HL-60 (cell line): ENCODE data around the gene DOK7.

ENCODE experiments used
- DNase-seq, 2 experiments: peaks; one replicate each; pipeline ENCODE4 v3.0.0-alpha.2; 2010 to 2020; ENCODE audit warnings: low read depth in 1 of 2, low spot score in 1 of 2
- H3K27ac ChIP-seq: fragments of 250-450 bp; sonication (Bioruptor Pico); replicated peaks from 2 replicates; pipeline ENCODE4 v1.5.1; 2020; ENCODE audit warnings: mild to moderate bottlenecking, moderate library complexity
- H3K27me3 ChIP-seq: fragments of 250-450 bp; sonication (Bioruptor Pico); 2 replicates; pipeline ENCODE4 v1.5.1; 2021; ENCODE audit warnings: mild to moderate bottlenecking, moderate library complexity; ENCODE audit not compliant: insufficient read depth, poor library complexity, severe bottlenecking
- H3K4me3 ChIP-seq: replicated peaks from 2 replicates; pipeline ENCODE4 v1.5.1; 2011; ENCODE audit warnings: mild to moderate bottlenecking, control low read depth, low read length; ENCODE audit not compliant: insufficient read depth
- GABPA ChIP-seq: IDR thresholded peaks from 2 replicates; pipeline ENCODE4 v1.6.1; 2012; ENCODE audit warnings: low read depth
- POLR2AphosphoS5 ChIP-seq: IDR thresholded peaks from 2 replicates; pipeline ENCODE4 v1.6.1; 2012; ENCODE audit warnings: low read depth
- SPI1 ChIP-seq: IDR thresholded peaks from 2 replicates; pipeline ENCODE4 v1.6.1; 2012; ENCODE audit warnings: low read depth, mild to moderate bottlenecking, borderline replicate concordance
- TF ChIP-seq, protein P1 (sequence below): IDR thresholded peaks from one replicate; pipeline ENCODE4 v1.5.1; 2011; ENCODE audit warnings: low read length, control low read depth, inconsistent platforms; ENCODE audit not compliant: insufficient read depth
- TF ChIP-seq, protein P2 (sequence below): IDR thresholded peaks from 2 replicates; pipeline ENCODE4 v1.6.1; 2012; ENCODE audit warnings: low read depth; ENCODE audit not compliant: insufficient replicate concordance

DOK7 gene

DNA sequence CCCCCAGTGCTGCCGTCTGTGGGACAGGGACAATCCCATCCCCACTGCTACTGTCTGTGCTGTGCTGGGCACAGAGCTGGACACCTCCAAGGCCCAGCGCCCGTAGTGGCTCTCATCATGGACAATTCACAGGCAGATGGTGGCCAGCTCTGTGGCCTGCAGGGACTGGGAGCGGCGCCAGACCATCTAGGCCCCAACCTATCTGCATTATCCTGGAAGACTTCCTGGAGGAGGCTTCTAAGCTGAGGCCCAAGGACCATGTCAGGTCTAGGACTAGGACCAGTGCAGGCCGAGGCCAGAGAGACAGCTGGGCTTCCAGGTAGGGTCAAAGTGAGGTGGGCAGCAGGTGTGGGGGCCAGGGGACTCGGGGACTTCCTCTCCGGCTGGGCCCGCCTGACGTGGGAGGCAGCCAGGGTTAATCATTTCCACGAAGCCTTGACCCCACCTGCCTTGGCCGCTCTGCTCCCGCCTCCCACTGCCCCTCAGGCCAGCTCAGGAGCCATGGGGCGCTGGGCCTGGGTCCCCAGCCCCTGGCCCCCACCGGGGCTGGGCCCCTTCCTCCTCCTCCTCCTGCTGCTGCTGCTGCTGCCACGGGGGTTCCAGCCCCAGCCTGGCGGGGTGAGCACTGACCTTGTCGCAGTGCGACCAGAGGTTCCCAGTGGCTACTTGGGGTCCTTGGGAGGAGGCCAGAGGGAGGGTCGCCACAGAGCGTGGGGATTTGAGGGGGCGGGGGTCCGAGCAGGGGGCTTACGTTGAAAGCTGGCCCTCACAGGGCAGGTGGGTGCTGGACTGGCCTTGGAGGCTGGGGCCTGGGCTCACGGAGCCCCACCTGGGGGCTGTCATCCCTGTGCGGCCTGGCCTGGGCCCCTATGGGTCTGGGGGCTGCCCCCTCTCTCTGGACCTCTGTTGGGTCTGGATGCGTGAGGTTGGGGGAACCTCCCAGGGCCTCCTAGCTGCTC is 21.3 kb upstream of the DOK7 start, which contains the start of gene HGFAC:
Gene HGFAC (plus strand): TSS at position 468 of the 959 bp plus-strand sequence. CDS start 34 bp downstream, at position 502.
- TF ChIP-seq GABPA (no peak), POLR2AphosphoS5 (no peak), SPI1 (no peak)
- TF ChIP-seq, protein P1, sequence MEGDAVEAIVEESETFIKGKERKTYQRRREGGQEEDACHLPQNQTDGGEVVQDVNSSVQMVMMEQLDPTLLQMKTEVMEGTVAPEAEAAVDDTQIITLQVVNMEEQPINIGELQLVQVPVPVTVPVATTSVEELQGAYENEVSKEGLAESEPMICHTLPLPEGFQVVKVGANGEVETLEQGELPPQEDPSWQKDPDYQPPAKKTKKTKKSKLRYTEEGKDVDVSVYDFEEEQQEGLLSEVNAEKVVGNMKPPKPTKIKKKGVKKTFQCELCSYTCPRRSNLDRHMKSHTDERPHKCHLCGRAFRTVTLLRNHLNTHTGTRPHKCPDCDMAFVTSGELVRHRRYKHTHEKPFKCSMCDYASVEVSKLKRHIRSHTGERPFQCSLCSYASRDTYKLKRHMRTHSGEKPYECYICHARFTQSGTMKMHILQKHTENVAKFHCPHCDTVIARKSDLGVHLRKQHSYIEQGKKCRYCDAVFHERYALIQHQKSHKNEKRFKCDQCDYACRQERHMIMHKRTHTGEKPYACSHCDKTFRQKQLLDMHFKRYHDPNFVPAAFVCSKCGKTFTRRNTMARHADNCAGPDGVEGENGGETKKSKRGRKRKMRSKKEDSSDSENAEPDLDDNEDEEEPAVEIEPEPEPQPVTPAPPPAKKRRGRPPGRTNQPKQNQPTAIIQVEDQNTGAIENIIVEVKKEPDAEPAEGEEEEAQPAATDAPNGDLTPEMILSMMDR = no peak
- TF ChIP-seq, protein P2, sequence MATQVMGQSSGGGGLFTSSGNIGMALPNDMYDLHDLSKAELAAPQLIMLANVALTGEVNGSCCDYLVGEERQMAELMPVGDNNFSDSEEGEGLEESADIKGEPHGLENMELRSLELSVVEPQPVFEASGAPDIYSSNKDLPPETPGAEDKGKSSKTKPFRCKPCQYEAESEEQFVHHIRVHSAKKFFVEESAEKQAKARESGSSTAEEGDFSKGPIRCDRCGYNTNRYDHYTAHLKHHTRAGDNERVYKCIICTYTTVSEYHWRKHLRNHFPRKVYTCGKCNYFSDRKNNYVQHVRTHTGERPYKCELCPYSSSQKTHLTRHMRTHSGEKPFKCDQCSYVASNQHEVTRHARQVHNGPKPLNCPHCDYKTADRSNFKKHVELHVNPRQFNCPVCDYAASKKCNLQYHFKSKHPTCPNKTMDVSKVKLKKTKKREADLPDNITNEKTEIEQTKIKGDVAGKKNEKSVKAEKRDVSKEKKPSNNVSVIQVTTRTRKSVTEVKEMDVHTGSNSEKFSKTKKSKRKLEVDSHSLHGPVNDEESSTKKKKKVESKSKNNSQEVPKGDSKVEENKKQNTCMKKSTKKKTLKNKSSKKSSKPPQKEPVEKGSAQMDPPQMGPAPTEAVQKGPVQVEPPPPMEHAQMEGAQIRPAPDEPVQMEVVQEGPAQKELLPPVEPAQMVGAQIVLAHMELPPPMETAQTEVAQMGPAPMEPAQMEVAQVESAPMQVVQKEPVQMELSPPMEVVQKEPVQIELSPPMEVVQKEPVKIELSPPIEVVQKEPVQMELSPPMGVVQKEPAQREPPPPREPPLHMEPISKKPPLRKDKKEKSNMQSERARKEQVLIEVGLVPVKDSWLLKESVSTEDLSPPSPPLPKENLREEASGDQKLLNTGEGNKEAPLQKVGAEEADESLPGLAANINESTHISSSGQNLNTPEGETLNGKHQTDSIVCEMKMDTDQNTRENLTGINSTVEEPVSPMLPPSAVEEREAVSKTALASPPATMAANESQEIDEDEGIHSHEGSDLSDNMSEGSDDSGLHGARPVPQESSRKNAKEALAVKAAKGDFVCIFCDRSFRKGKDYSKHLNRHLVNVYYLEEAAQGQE = no peak
- no peak for DNase-seq
- Histone ChIP-seq H3K27ac (no peak within 1 kb of the TSS), H3K27me3 (no peaks in the 10 kb centered on the region), H3K4me3 (no peak within 1 kb of the TSS)

- no peak for DNase-seq
- TF ChIP-seq GABPA = no peak
- TF ChIP-seq POLR2AphosphoS5 = no peak
- TF ChIP-seq, protein P1 = no peak
- TF ChIP-seq, protein P2 = no peak
- no peak for TF ChIP-seq SPI1
- Histone ChIP-seq H3K27me3 (no peaks in the 10 kb centered on the region), H3K4me3 (no peak overlapping the region), H3K27ac (no peak overlapping the region)
Measured at GRCh38 chr4:3442460-3442958, 20.6 kb upstream of the DOK7 start.

DNA sequence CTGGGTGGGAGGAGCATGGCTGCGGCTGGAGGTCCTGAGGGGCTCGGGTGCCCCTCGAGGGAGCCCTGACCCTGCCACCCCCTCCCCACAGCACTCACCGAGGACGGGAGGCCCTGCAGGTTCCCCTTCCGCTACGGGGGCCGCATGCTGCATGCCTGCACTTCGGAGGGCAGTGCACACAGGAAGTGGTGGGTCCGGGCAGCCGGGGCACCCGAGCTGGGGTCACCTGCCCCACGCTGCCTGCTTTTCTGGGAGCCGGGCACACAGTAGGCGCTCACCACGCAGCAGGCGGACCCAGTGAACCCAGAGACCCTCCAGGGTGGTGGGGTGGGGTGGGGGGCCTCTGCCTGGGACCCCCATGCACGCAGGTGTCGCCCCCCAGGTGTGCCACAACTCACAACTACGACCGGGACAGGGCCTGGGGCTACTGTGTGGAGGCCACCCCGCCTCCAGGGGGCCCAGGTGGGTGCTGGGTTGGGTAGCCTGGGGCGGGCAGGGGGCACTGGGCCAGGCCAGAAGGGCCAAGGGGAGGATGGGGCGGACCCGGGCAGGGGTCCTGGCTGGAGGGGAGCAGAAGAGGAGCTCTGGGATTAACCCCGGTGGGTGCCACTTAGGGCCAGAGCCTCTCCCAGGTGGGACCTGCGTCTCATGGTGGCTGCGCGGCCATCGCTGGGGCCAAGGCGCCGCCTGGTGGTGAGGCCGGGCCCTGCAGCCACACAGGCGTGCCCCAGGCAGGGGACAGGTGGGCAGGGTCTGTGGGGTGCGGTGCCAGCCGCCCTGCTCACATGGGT is 20.0 kb upstream of the DOK7 start:
- TF ChIP-seq SPI1 = no peak
- TF ChIP-seq, protein P2 = no peak
- TF ChIP-seq, protein P1 = peak; percentile 88
- TF ChIP-seq POLR2AphosphoS5 = no peak
- Histone ChIP-seq H3K4me3 (no peak overlapping the region), H3K27ac (no peak overlapping the region), H3K27me3 (no peaks in the 10 kb centered on the region)
- peak; percentile 26 to 53 for DNase-seq
